Parathyroid adenoma (tissue), 2 donors: Measurements from ENCODE around the gene ATP6V1G2.

ENCODE experiments used
- H2AFZ ChIP-seq: fragments of 300-600 bp; sonication (generic); one replicate; pipeline ENCODE4 v1.7.0; 2017; ENCODE audit warnings: antibody characterized with exemption, mild to moderate bottlenecking
- H3K27ac ChIP-seq: fragments of 300-600 bp; sonication (generic); one replicate; pipeline ENCODE4 v1.7.0; 2017
- H3K27me3 ChIP-seq: fragments of 300-600 bp; sonication (generic); one replicate; pipeline ENCODE4 v1.7.0; 2017; ENCODE audit warnings: low read length; ENCODE audit not compliant: control insufficient read depth, insufficient read depth
- H3K36me3 ChIP-seq: fragments of 300-600 bp; sonication (generic); one replicate; pipeline ENCODE4 v1.7.0; 2017; ENCODE audit warnings: low read length; ENCODE audit not compliant: control insufficient read depth, insufficient read depth
- H3K4me1 ChIP-seq: fragments of 300-600 bp; sonication (generic); one replicate; pipeline ENCODE4 v1.7.0; 2017; ENCODE audit warnings: control low read depth
- H3K4me2 ChIP-seq: fragments of 300-600 bp; sonication (generic); one replicate; pipeline ENCODE4 v1.7.0; 2017; ENCODE audit warnings: low read length
- H3K4me3 ChIP-seq: fragments of 300-600 bp; sonication (generic); one replicate; pipeline ENCODE4 v1.7.0; 2017; ENCODE audit warnings: low read depth, low read length
- H3K79me2 ChIP-seq: fragments of 300-600 bp; sonication (generic); one replicate; pipeline ENCODE4 v1.7.0; 2017; ENCODE audit warnings: control low read depth
- H3K9ac ChIP-seq: fragments of 300-600 bp; sonication (generic); one replicate; pipeline ENCODE4 v1.7.0; 2017; ENCODE audit warnings: mild to moderate bottlenecking
- H3K9me3 ChIP-seq: fragments of 300-600 bp; sonication (generic); one replicate; pipeline ENCODE4 v1.7.0; 2017; ENCODE audit warnings: low read length; ENCODE audit not compliant: control insufficient read depth
- TF ChIP-seq, protein P1 (sequence below): fragments of 300-600 bp; sonication (generic); IDR thresholded peaks from one replicate; pipeline ENCODE4 v1.7.0; 2017; ENCODE audit warnings: antibody characterized with exemption, mild to moderate bottlenecking
- donor health status: primary hyperparathyroidism.

The ATP6V1G2 gene

DNA sequence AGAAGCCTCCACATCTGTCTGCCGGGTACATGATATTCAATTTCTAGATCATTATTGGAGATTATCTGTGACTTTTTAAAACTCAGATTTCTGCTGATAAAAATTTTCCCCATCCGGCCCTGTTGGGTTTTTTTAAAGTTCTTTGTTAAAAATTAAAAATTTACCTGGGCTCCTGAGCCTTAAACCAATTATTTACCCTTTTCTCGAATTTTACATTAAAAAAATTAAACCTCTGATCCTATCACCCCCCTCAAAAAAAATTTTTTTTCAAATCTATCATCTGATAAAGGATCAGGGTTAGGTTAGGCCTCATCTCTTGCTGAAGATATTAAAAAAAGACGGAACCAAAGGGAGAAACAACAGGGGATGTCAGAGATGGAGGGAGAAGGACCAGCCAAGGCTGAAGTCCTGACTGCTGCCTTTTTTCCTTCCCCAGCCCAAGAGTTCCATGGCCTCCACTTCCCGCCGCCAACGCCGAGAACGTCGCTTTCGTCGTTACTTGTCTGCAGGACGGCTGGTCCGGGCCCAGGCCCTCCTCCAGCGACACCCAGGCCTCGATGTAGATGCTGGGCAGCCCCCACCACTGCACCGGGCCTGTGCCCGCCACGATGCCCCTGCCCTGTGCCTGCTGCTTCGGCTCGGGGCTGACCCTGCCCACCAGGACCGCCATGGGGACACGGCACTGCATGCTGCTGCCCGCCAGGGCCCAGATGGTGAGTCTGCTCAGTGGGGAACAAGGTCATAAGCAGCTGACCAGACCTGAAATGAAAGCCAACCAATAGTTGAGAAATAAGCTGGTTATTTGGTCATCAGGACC, 1.5 kb upstream of the ATP6V1G2 start:
- no peak overlapping the region for H3K9ac ChIP-seq

DNA sequence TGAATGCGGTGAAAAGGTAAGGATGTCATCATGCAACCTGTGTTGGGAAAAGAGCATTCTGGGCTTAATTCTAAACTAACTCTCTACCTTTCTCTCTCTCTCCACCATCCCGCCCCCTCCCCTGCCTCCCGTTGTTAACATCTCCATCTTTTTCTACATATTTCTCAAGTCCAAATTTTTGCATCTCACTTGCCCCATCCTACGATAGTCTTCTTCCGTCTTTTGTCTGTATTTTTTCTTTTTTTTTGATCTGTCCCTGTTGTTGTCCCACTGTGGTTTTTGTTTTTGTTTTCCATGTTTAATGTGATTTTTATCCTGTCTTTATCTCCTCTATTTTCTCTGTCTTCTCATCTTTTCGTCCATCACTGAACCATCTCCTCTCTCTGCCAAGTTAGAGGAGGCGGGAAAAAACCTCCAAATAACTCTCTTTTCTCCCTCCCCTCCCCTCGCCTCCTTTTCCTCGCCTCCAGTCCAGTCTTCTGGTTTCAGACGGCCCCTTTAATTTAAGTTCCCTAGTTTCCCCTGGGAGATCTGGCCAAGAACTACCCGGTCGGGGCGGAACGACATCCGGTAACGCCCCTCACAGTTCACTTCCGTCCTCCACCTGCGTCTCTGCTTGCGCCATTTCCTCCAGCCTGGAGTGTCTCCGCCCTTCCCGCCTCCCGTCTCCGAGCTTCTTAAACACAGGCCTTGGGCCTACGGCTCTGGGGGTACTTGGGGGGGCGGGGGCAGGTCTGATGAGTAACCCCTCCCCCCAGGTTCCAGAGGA, 734 bp upstream of the ATP6V1G2 start, which contains the start of gene NFKBIL1:
NFKBIL1 (plus strand) TSS at position 651 of the 769 bp plus-strand sequence; CDS start at position 738, 87 bp downstream.
- H3K9me3 ChIP-seq: no peaks in the 10 kb centered on the region
- TF ChIP-seq, protein P1, sequence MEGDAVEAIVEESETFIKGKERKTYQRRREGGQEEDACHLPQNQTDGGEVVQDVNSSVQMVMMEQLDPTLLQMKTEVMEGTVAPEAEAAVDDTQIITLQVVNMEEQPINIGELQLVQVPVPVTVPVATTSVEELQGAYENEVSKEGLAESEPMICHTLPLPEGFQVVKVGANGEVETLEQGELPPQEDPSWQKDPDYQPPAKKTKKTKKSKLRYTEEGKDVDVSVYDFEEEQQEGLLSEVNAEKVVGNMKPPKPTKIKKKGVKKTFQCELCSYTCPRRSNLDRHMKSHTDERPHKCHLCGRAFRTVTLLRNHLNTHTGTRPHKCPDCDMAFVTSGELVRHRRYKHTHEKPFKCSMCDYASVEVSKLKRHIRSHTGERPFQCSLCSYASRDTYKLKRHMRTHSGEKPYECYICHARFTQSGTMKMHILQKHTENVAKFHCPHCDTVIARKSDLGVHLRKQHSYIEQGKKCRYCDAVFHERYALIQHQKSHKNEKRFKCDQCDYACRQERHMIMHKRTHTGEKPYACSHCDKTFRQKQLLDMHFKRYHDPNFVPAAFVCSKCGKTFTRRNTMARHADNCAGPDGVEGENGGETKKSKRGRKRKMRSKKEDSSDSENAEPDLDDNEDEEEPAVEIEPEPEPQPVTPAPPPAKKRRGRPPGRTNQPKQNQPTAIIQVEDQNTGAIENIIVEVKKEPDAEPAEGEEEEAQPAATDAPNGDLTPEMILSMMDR: no peak

More for the DNA sequence above, 1.5 kb upstream of the ATP6V1G2 start:
- Histone ChIP-seq H3K4me1 (peaks cover 11% of the 10 kb centered on the region), H3K27me3 (no peaks in the 10 kb centered on the region), H3K4me2 (peak overlapping the region; percentile 92), H3K36me3 (no peaks in the 10 kb centered on the region), H3K9me3 (no peaks in the 10 kb centered on the region), H3K79me2 (peaks cover 23% of the 10 kb centered on the region), H3K27ac (peak overlapping the region; percentile 80), H3K4me3 (peak overlapping the region; percentile 88), H2AFZ (peak overlapping the region; percentile 75)
- TF ChIP-seq, protein P1: no peak

DNA sequence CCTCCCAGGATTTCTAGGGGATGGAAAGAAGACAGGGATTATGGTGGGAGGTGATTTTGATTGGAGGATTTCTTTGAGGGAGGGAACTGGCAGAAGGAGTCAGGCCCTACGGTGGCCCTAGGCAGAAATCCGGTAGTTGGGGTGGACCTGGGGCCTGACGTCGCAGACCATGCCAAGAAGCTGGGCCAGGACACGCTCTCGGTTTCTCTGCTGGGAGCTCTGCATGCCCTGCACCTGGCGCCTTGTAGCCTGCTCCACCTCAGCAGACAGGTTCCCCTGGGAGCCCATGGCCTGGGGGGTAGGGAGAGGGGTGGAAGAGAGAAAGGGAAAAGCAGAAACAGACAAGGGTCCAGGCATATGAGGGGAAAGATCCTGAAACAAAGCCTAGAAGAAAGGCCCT, 1.1 kb downstream of the ATP6V1G2 start:
- Histone ChIP-seq H3K4me2 (no peak overlapping the region), H3K9me3 (no peaks in the 10 kb centered on the region), H3K36me3 (no peaks in the 10 kb centered on the region), H3K27ac (no peak overlapping the region), H3K4me3 (no peak overlapping the region), H3K9ac (no peak overlapping the region), H3K4me1 (peaks cover 18% of the 10 kb centered on the region), H3K27me3 (no peaks in the 10 kb centered on the region), H3K79me2 (peaks cover 32% of the 10 kb centered on the region), H2AFZ (no peak overlapping the region)
- TF ChIP-seq, protein P1: no peak

More for the DNA sequence above, 734 bp upstream of the ATP6V1G2 start, which contains the start of gene NFKBIL1:
- Histone ChIP-seq H3K79me2 (peaks cover 21% of the 10 kb centered on the region), H3K4me1 (peaks cover 15% of the 10 kb centered on the region), H2AFZ (peak within 1 kb of the TSS; percentile 77), H3K36me3 (no peaks in the 10 kb centered on the region), H3K9ac (no peak within 1 kb of the TSS), H3K4me2 (peak within 1 kb of the TSS; percentile 92), H3K27me3 (no peaks in the 10 kb centered on the region), H3K4me3 (peak within 1 kb of the TSS; percentile 88), H3K27ac (peak within 1 kb of the TSS; percentile 80)

DNA sequence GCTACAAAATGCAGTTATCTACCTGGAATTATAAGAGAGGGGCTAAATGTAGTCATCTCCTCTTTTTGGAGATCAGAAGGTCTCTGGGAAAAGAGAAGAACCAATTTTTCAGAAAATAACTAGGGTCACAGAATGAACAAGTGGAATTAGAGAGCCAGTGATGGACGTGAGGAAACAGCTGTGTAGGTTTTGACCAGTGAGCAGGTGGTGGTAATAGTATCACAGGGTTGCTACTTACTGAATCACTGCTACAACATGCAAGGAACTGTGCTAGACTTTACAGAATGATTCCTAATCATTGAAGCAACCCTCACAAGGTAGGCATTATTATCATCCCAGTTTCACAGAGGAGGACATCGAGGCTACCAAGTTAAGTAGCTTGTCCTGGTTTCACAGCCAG, 1.7 kb downstream of the ATP6V1G2 start:
- TF ChIP-seq, protein P1: no peak
- H3K4me1 ChIP-seq: peaks cover 24% of the 10 kb centered on the region
- no peaks in the 10 kb centered on the region for H3K9me3 ChIP-seq
- no peak overlapping the region for H3K9ac ChIP-seq
- H3K36me3 ChIP-seq: no peaks in the 10 kb centered on the region
- H3K4me3 ChIP-seq: no peak overlapping the region
- peaks cover 38% of the 10 kb centered on the region for H3K79me2 ChIP-seq
- no peak overlapping the region for H2AFZ ChIP-seq
- no peak overlapping the region for H3K4me2 ChIP-seq
- H3K27me3 ChIP-seq: no peaks in the 10 kb centered on the region
- H3K27ac ChIP-seq: no peak overlapping the region
